SU-DHL-6 (cell line): ENCODE measurements around the gene EVPL.
"Not testable (repeated sequence)": the region's sequence is repeated elsewhere in the genome, so short reads cannot be mapped to it uniquely, and the experiment has no call there.

Experiments
- H2AFZ ChIP-seq: fragments of 200-600 bp; sonication (generic); 2 replicates; pipeline ENCODE4 v1.6.1; 2014; ENCODE audit warnings: low read depth, mild to moderate bottlenecking, moderate library complexity, mixed read lengths, antibody characterized with exemption, low read length; ENCODE audit not compliant: severe bottlenecking
- H3F3A ChIP-seq: fragments of 200-600 bp; shearing (Covaris generic); 2 replicates; pipeline ENCODE4 v1.6.0; 2016; ENCODE audit warnings: antibody characterized with exemption, mild to moderate bottlenecking; ENCODE audit not compliant: insufficient read depth
- H3K27ac ChIP-seq: fragments of 200-600 bp; sonication (generic); 2 replicates; pipeline ENCODE4 v1.5.1; 2016; ENCODE audit warnings: low read depth, mild to moderate bottlenecking, low read length, moderate library complexity, mixed read lengths
- H3K27me3 ChIP-seq: fragments of 200-600 bp; sonication (generic), shearing (Covaris generic); 2 replicates; pipeline ENCODE4 v1.6.0; 2014; ENCODE audit warnings: mild to moderate bottlenecking, low read length
- H3K36me3 ChIP-seq: fragments of 200-600 bp; sonication (generic); 2 replicates; pipeline ENCODE4 v1.6.1; 2014; ENCODE audit warnings: mild to moderate bottlenecking, low read length, mixed read lengths
- H3K4me2 ChIP-seq: fragments of 300-600, 200-600 bp; shearing (Covaris generic), sonication (generic); 2 replicates; pipeline ENCODE4 v1.6.0; 2014; ENCODE audit warnings: low read length, low read depth, mild to moderate bottlenecking; ENCODE audit not compliant: poor library complexity, severe bottlenecking
- H3K4me3 ChIP-seq: fragments of 200-600 bp; sonication (generic); 2 replicates; pipeline ENCODE4 v1.5.1; 2014; ENCODE audit warnings: antibody characterized with exemption, low read length, mild to moderate bottlenecking, mixed read lengths; ENCODE audit not compliant: insufficient read depth, poor library complexity, severe bottlenecking
- H3K79me2 ChIP-seq: fragments of 200-600 bp; sonication (generic); 2 replicates; pipeline ENCODE4 v1.6.1; 2014; ENCODE audit warnings: mild to moderate bottlenecking, low read length, moderate library complexity; ENCODE audit not compliant: insufficient read depth
- H3K9ac ChIP-seq: fragments of 200-600 bp; sonication (generic); 2 replicates; pipeline ENCODE4 v1.7.0; 2014; ENCODE audit warnings: mild to moderate bottlenecking, low read length
- H3K9me2 ChIP-seq: fragments of 200-600 bp; sonication (generic); replicated peaks from 2 replicates; pipeline ENCODE4 v1.6.1; 2014; ENCODE audit warnings: low read length; ENCODE audit not compliant: insufficient read depth
- H3K9me3 ChIP-seq: fragments of 200-600 bp; sonication (generic); 2 replicates; pipeline ENCODE4 v1.6.1; 2014; ENCODE audit warnings: low read length, mixed read lengths; ENCODE audit not compliant: insufficient read depth
- H4K20me1 ChIP-seq: fragments of 200-600 bp; sonication (generic); 2 replicates; pipeline ENCODE4 v1.6.1; 2014; ENCODE audit warnings: low read depth, mild to moderate bottlenecking, antibody characterized with exemption, low read length, moderate library complexity, mixed read lengths
- EZH2phosphoT487 ChIP-seq: fragments of 200-600 bp; sonication (generic), shearing (Covaris generic); conservative IDR thresholded peaks from 2 replicates; pipeline ENCODE4 v1.6.1; 2018; ENCODE audit warnings: mild to moderate bottlenecking, antibody characterized with exemption, low read length, moderate library complexity, mixed read lengths
- TF ChIP-seq, protein P1 (sequence below): fragments of 200-600 bp; sonication (generic); IDR thresholded peaks from one replicate; pipeline ENCODE4 v1.5.1; 2017; ENCODE audit warnings: antibody characterized with exemption, mild to moderate bottlenecking, low read length, moderate library complexity; ENCODE audit not compliant: insufficient read depth, poor library complexity, severe bottlenecking

Gene EVPL

GRCh38 chr17:75970626-75971025 lies 56.5 kb downstream of the EVPL start:
- H3K4me2 ChIP-seq, result no peak overlapping the region
- no peaks in the 10 kb centered on the region for H3K79me2 ChIP-seq
- H3K27ac ChIP-seq, result no peak overlapping the region
- H3K9ac ChIP-seq, result no peak overlapping the region
- H3K4me3 ChIP-seq, result no peak overlapping the region
- no peaks in the 10 kb centered on the region for H4K20me1 ChIP-seq
- TF ChIP-seq, protein P1, sequence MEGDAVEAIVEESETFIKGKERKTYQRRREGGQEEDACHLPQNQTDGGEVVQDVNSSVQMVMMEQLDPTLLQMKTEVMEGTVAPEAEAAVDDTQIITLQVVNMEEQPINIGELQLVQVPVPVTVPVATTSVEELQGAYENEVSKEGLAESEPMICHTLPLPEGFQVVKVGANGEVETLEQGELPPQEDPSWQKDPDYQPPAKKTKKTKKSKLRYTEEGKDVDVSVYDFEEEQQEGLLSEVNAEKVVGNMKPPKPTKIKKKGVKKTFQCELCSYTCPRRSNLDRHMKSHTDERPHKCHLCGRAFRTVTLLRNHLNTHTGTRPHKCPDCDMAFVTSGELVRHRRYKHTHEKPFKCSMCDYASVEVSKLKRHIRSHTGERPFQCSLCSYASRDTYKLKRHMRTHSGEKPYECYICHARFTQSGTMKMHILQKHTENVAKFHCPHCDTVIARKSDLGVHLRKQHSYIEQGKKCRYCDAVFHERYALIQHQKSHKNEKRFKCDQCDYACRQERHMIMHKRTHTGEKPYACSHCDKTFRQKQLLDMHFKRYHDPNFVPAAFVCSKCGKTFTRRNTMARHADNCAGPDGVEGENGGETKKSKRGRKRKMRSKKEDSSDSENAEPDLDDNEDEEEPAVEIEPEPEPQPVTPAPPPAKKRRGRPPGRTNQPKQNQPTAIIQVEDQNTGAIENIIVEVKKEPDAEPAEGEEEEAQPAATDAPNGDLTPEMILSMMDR, result no peak
- TF ChIP-seq EZH2phosphoT487, result no peak
- H3K9me3 ChIP-seq, result no peaks in the 10 kb centered on the region
- no peaks in the 10 kb centered on the region for H3K9me2 ChIP-seq
- no peak overlapping the region for H2AFZ ChIP-seq
- H3F3A ChIP-seq, result peaks cover 8% of the 10 kb centered on the region; the same call in 1 of the 2 replicates
- H3K27me3 ChIP-seq, result no peaks in the 10 kb centered on the region
- no peaks in the 10 kb centered on the region for H3K36me3 ChIP-seq

DNA sequence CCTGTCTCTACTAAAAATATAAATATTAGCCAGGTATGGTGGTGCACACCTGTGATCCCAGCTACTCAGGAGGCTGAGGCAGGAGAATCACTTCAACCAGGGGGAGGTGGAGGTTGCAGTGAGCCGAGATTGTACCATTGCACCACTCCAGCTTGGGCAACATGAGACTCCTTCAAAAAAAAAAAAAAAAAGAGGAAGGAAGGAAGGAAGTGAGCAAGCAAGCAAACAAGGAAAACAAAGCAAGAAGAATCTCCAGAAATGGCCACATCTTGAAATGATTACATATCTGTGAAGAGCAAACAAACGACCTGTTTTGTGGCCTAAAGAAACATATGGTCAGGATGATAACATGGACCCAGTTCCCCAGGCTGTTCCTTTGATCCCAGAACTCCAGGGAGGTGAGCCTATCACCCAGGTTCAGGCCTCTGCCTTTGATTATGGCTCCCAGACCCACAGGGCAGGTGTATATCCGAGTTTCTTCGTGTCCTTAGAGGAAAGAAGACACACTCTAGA lies 57.0 kb downstream of the EVPL start:
- Histone ChIP-seq H3K79me2 (no peaks in the 10 kb centered on the region), H3K9me3 (no peaks in the 10 kb centered on the region), H3K4me2 (no peak overlapping the region), H3K9me2 (no peaks in the 10 kb centered on the region), H3K9ac (no peak overlapping the region), H2AFZ (no peak overlapping the region), H3F3A (peaks cover 8% of the 10 kb centered on the region; the same call in 1 of the 2 replicates), H3K36me3 (no peaks in the 10 kb centered on the region), H3K27me3 (no peaks in the 10 kb centered on the region), H3K27ac (no peak overlapping the region), H3K4me3 (no peak overlapping the region), H4K20me1 (no peaks in the 10 kb centered on the region)
- TF ChIP-seq EZH2phosphoT487, result no peak
- TF ChIP-seq, protein P1, result no peak

DNA sequence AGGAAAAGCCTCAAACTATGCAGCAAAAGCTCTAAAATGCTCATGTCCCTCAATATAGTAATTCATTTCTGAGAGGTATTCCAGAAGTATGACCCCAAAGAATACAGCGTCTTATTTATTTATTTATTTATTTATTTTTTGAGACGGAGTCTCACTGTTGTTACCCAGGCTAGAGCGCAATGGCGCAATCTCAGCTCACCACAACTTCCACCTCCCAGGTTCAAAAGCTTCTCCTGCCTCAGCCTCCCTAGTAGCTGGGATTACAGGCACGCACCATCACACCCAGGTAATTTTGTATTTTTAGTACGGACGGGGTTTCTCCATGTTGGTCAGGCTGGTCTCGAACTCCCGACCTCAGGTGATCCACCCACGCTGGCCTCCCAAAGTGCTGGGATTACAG lies 58.1 kb downstream of the EVPL start:
- not testable (repeated sequence) for H3K4me2 ChIP-seq, H3K9me2 ChIP-seq, H3K36me3 ChIP-seq, H4K20me1 ChIP-seq, H3K27me3 ChIP-seq, H3K9ac ChIP-seq, H3F3A ChIP-seq, H2AFZ ChIP-seq, H3K9me3 ChIP-seq, H3K79me2 ChIP-seq, H3K4me3 ChIP-seq, H3K27ac ChIP-seq

GRCh38 chr17:75965468-75965867 lies 61.6 kb downstream of the EVPL start:
- no peaks in the 10 kb centered on the region for H3K36me3 ChIP-seq
- no peaks in the 10 kb centered on the region for H4K20me1 ChIP-seq
- H3K27me3 ChIP-seq, result no peaks in the 10 kb centered on the region
- H3F3A ChIP-seq, result peaks cover 3% of the 10 kb centered on the region; the same call in 1 of the 2 replicates
- H3K9me2 ChIP-seq, result no peaks in the 10 kb centered on the region
- H3K79me2 ChIP-seq, result no peaks in the 10 kb centered on the region
- H2AFZ ChIP-seq, result no peak overlapping the region
- H3K4me2 ChIP-seq, result no peak overlapping the region
- H3K9ac ChIP-seq, result no peak overlapping the region
- TF ChIP-seq EZH2phosphoT487, result no peak
- TF ChIP-seq, protein P1, result no peak
- H3K9me3 ChIP-seq, result no peaks in the 10 kb centered on the region
- no peak overlapping the region for H3K27ac ChIP-seq
- no peak overlapping the region for H3K4me3 ChIP-seq
